Upper lobe of left lung (tissue), 4 donors: ENCODE data around the gene RNF213.

Experiments
- CTCF ChIP-seq, 6 experiments: fragments of 450-650 bp in 4 of 6; fragments of 200-600 bp in 2 of 6; sonication (generic) in 2 of 6; IDR thresholded peaks; one replicate each; pipeline ENCODE4 v1.5.1; 2016 to 2019; ENCODE audit warnings: antibody characterized with exemption in 6 of 6
- EP300 ChIP-seq, 4 donors: sonication (generic); formaldehyde crosslinking; IDR thresholded peaks; one replicate each; pipeline ENCODE4 v1.5.1; 2017; ENCODE audit warnings: antibody characterized with exemption in 4 of 4, control low read depth in 2 of 4
- POLR2A ChIP-seq, 4 donors: fragments of 450-650 bp; IDR thresholded peaks; one replicate each; pipeline ENCODE4 v1.5.1; 2016 to 2017; ENCODE audit warnings: antibody characterized with exemption in 4 of 4, mild to moderate bottlenecking in 2 of 4
- POLR2AphosphoS5 ChIP-seq, 2 donors: sonication (generic); formaldehyde crosslinking; IDR thresholded peaks; one replicate each; pipeline ENCODE4 v1.5.1; 2017; ENCODE audit warnings: antibody characterized with exemption in 2 of 2

- TF ChIP-seq CTCF (IDR thresholded peaks at IDR 0.05) (no peak), POLR2A (IDR thresholded peaks at IDR 0.05) (peak in 1 of 4 donors; percentile 45), EP300 (IDR thresholded peaks at IDR 0.05) (peak; percentile 98 to 100 (median 98)), POLR2AphosphoS5 (IDR thresholded peaks at IDR 0.05) (peak; percentile 79 to 100)
Measured at GRCh38 chr17:80254396-80255251, 6.0 kb upstream of the RNF213 start.
